Activated CD8-positive, alpha-beta memory T cell treated with anti-CD3 and anti-CD28 coated beads, Interleukin-2, amount 50 U/mL, for 1 hour (primary cell): ENCODE data around the gene TUBB6.
A peak's percentile ranks its signal among the peaks of the same experiment; 100 is the strongest.

Experiments
- DNase-seq: peaks from one replicate; pipeline ENCODE4 v3.0.0-alpha.2; 2020; ENCODE audit errors: extremely low read depth

Gene TUBB6

GRCh38 chr18:12314591-12315305, 6.7 kb downstream of the TUBB6 start:
- no peak for DNase-seq

- DNase-seq: no peak
Measured at GRCh38 chr18:12315490-12315889, 7.4 kb downstream of the TUBB6 start.

GRCh38 chr18:12315911-12316310, 7.9 kb downstream of the TUBB6 start:
- no peak for DNase-seq

GRCh38 chr18:12317664-12318333, 9.8 kb downstream of the TUBB6 start:
- DNase-seq: no peak

- no peak for DNase-seq
Measured at GRCh38 chr18:12318334-12318697, 10.3 kb downstream of the TUBB6 start.

GRCh38 chr18:12318857-12319256, 10.8 kb downstream of the TUBB6 start:
- DNase-seq: no peak

GRCh38 chr18:12321333-12321732, 13.3 kb downstream of the TUBB6 start:
- no peak for DNase-seq

- no peak for DNase-seq
Measured at GRCh38 chr18:12324991-12325725, 17.1 kb downstream of the TUBB6 start.

GRCh38 chr18:12325726-12326245, 17.7 kb downstream of the TUBB6 start:
- DNase-seq: no peak

GRCh38 chr18:12326711-12327460, 18.8 kb downstream of the TUBB6 start:
- no peak for DNase-seq

GRCh38 chr18:12327510-12328178, 19.6 kb downstream of the TUBB6 start:
- peak; percentile 13 for DNase-seq

GRCh38 chr18:12328179-12328823, 20.3 kb downstream of the TUBB6 start:
- DNase-seq: no peak

- no peak for DNase-seq
Measured at GRCh38 chr18:12329125-12329698, 21.2 kb downstream of the TUBB6 start.

GRCh38 chr18:12330766-12331165, 22.7 kb downstream of the TUBB6 start:
- no peak for DNase-seq

GRCh38 chr18:12333506-12334290, 25.7 kb downstream of the TUBB6 start:
- DNase-seq: no peak

GRCh38 chr18:12334366-12334808, 26.3 kb downstream of the TUBB6 start:
- no peak for DNase-seq

- no peak for DNase-seq
Measured at GRCh38 chr18:12334863-12335262, 26.8 kb downstream of the TUBB6 start.

GRCh38 chr18:12335503-12335902, 27.5 kb downstream of the TUBB6 start:
- DNase-seq: no peak

- DNase-seq: no peak
Measured at GRCh38 chr18:12336171-12336613, 28.2 kb downstream of the TUBB6 start.
